HepG2 (cell line): Measurements from ENCODE around the gene ANXA2. TPM values are rescaled to one million over a fixed set of nuclear protein-coding genes. Genes with fewer than 3 reads are reported as not detected.
A peak's percentile ranks its signal among the peaks of the same experiment; 100 is the strongest.

ENCODE experiments used
- ATAC-seq: fragments of 200-7000 bp; cut with Tn5 transposase; 3 replicates; pipeline ENCODE4 v1.9.1; 2020; ENCODE audit warnings: mild to moderate bottlenecking, moderate library complexity
- BruUV-seq: library from RNA; stranded (reverse); fragments of 400-500 nt; replicated peaks from 2 replicates; lab custom pipeline; 2021; lab: Mats Ljungman, UMichigan
- CTCF ChIA-PET: fragments of 300-600 bp; formaldehyde crosslinking; extraction: SDS; loops from one replicate; lab custom pipeline; 2021; ENCODE audit warnings: low total read pairs, inconsistent platforms, low intra/inter-chr PET ratio; lab: Yijun Ruan, JAX
- POLR2A ChIA-PET: fragments of 350-600 bp; sonication (Branson Sonifier 250); formaldehyde crosslinking; loops from one replicate; lab custom pipeline; 2020; ENCODE audit warnings: antibody characterized with exemption, inconsistent platforms; lab: Yijun Ruan, JAX
- DNase-seq: peaks from one replicate; pipeline ENCODE4 v3.0.0-alpha.2; 2015; ENCODE audit warnings: low spot score
- FAIRE-seq: peaks from 3 replicates; lab custom pipeline; 2011; peaks lifted over from hg19 to GRCh38; lab: Jason Lieb, UNC
- H2AFZ ChIP-seq: one replicate; pipeline ENCODE4 v1.6.1; 2011; ENCODE audit warnings: low read length, inconsistent platforms
- H3K27ac ChIP-seq: fragments of 300-600 bp; 3 replicates; pipeline ENCODE4 v1.8.0; 2011; ENCODE audit warnings: mixed run types, mild to moderate bottlenecking, mixed read lengths, low read length, inconsistent platforms; ENCODE audit not compliant: insufficient read depth; ENCODE audit errors: extremely low read length
- H3K27me3 ChIP-seq, 2 experiments: fragments of 200-600 bp in 1 of 2; 2 replicates in 1 of 2; 3 replicates in 1 of 2; pipeline versions ENCODE4 v1.6.0 to v1.8.0; 2011; ENCODE audit warnings: low read length in 2 of 2, mild to moderate bottlenecking in 2 of 2, moderate library complexity in 2 of 2, inconsistent platforms in 1 of 2; ENCODE audit not compliant: insufficient read depth in 2 of 2, control insufficient read depth in 1 of 2
- H3K36me3 ChIP-seq, 2 experiments: fragments of 200-600 bp in 1 of 2; replicated peaks in 1 of 2; 2 replicates in 1 of 2; 3 replicates in 1 of 2; pipeline versions ENCODE4 v1.5.1 to v1.8.0; 2011; ENCODE audit warnings: low read length in 2 of 2, inconsistent platforms in 1 of 2; ENCODE audit not compliant: insufficient read depth in 2 of 2, control insufficient read depth in 1 of 2
- H3K4me1 ChIP-seq: 2 replicates; pipeline ENCODE4 v1.5.1; 2012; ENCODE audit warnings: low read length, inconsistent platforms; ENCODE audit not compliant: insufficient read depth
- H3K4me2 ChIP-seq: 2 replicates; pipeline ENCODE4 v1.6.0; 2011; ENCODE audit warnings: low read depth, low read length, inconsistent platforms
- H3K4me3 ChIP-seq, 3 experiments: fragments of 200-600 bp in 1 of 3; sonication (generic), shearing (Covaris generic) in 1 of 3; replicated peaks in 1 of 3; 2 replicates each; pipeline ENCODE4 v1.5.1; 2011 to 2016; ENCODE audit warnings: low read length in 3 of 3, inconsistent platforms in 2 of 3, low read depth in 2 of 3, mild to moderate bottlenecking in 2 of 3, control low read depth in 1 of 3, mixed read lengths in 1 of 3; ENCODE audit not compliant: insufficient read depth in 1 of 3
- H3K79me2 ChIP-seq: one replicate; pipeline ENCODE4 v1.6.1; 2011; ENCODE audit warnings: low read length, inconsistent platforms; ENCODE audit not compliant: insufficient read depth
- H3K9ac ChIP-seq: 2 replicates; pipeline ENCODE4 v1.6.0; 2011; ENCODE audit warnings: mild to moderate bottlenecking, low read depth, low read length, inconsistent platforms; ENCODE audit not compliant: insufficient read depth
- H3K9me3 ChIP-seq: 2 replicates; pipeline ENCODE4 v1.5.1; 2012; ENCODE audit warnings: mild to moderate bottlenecking, low read length
- H4K20me1 ChIP-seq: 2 replicates; pipeline ENCODE4 v1.6.0; 2011; ENCODE audit warnings: inconsistent platforms, mild to moderate bottlenecking, low read length, moderate library complexity; ENCODE audit not compliant: insufficient read depth
- MXI1 ChIP-seq: IDR thresholded peaks from 3 replicates; pipeline ENCODE4 v1.6.1; 2012; ENCODE audit warnings: low read depth, low read length, inconsistent platforms, borderline replicate concordance
- NFIB ChIP-seq: sonication (generic); formaldehyde crosslinking; IDR thresholded peaks from 2 replicates; pipeline ENCODE4 v1.9.0; 2021; ENCODE audit warnings: missing genetic modification reagents, mild to moderate bottlenecking, borderline replicate concordance
- SMC3 ChIP-seq: IDR thresholded peaks from 2 replicates; pipeline ENCODE4 v1.6.1; 2011; ENCODE audit warnings: low read length, improper control_type of control experiment
- SNAPC5 ChIP-seq: sonication (generic); formaldehyde crosslinking; IDR thresholded peaks from 2 replicates; pipeline ENCODE4 v1.8.1; 2023; ENCODE audit warnings: mild to moderate bottlenecking, missing genetic modification reagents, borderline replicate concordance
- STAG1 ChIP-seq: sonication (generic); formaldehyde crosslinking; IDR thresholded peaks from 2 replicates; pipeline ENCODE4 v1.4.0; 2020; ENCODE audit warnings: missing genetic modification reagents
- TBX3 ChIP-seq: fragments of 450-650 bp; IDR thresholded peaks from 2 replicates; pipeline ENCODE4 v1.6.1; 2017; ENCODE audit warnings: antibody characterized with exemption, mild to moderate bottlenecking, inconsistent platforms, borderline replicate concordance
- ZNF609 ChIP-seq: sonication (generic); formaldehyde crosslinking; IDR thresholded peaks from 2 replicates; pipeline ENCODE4 v1.4.0; 2020; ENCODE audit warnings: mild to moderate bottlenecking, missing genetic modification reagents, borderline replicate concordance
- WGBS: methylation state at CpG from one replicate; pipeline ENCODE4 v1.1.6; 2017; ENCODE audit warnings: low lambda C conversion rate; 5-methylcytosine and 5-hydroxymethylcytosine counted together
- in situ Hi-C: cut with HindIII; loops from 2 replicates; pipeline ENCODE4 v1.10.0; 2017; ENCODE audit warnings: low pct_unique_long_range_greater_than_20kb; ENCODE audit not compliant: extremely low pct_ligation_motif_present
- intact Hi-C: fragments of 100-400 bp; cut with micrococcal nuclease; formaldehyde crosslinking; loops from one replicate; pipeline ENCODE4 v1.10.0; 2022; ENCODE audit not compliant: unreplicated experiment
- polyA plus RNA-seq, 8 experiments: library from polyadenylated mRNA; depleted of rRNA in 3 of 8; stranded (reverse) in 7 of 8; unstranded in 1 of 8; fragments of >200 nt; fragmentation: Illumina TruSeq in 4 of 8; extraction: Trizol in 4 of 8; gene quantifications; 2 replicates each; pipeline versions ENCODE4 v1.2.1 to v1.2.3, GENCODE V29; 2011 to 2016; ENCODE audit warnings: low read depth in 4 of 8, missing spikeins in 1 of 8, mixed read lengths in 1 of 8; ENCODE audit not compliant: insufficient read depth in 1 of 8
- total RNA-seq, 5 experiments: library from RNA; depleted of rRNA; stranded (reverse); fragments of >200 nt; fragmentation: Illumina TruSeq; extraction: Trizol; gene quantifications; 2 replicates each; pipeline ENCODE4 v1.2.3, GENCODE V29; 2016; ENCODE audit warnings: low read depth in 1 of 5
- TF ChIP-seq, protein P1 (sequence below): sonication (generic); formaldehyde crosslinking; IDR thresholded peaks from 2 replicates; pipeline ENCODE4 v1.4.0; 2020; ENCODE audit warnings: missing genetic modification reagents, mild to moderate bottlenecking, borderline replicate concordance
- TF ChIP-seq, protein P2 (sequence below): sonication (generic); formaldehyde crosslinking; IDR thresholded peaks from 2 replicates; pipeline ENCODE4 v1.5.0; 2020; ENCODE audit warnings: mild to moderate bottlenecking, missing genetic modification reagents, moderate library complexity
- TF ChIP-seq, protein P3 (sequence below): IDR thresholded peaks from 2 replicates; pipeline ENCODE4 v1.6.1; 2016; ENCODE audit warnings: mild to moderate bottlenecking

Gene ANXA2
- total and polyA plus RNA-seq, 2 of the 13 experiments (the other 11 are each of a cell fraction or from before 2014, with no cell fraction given): 196 to 613 TPM

DNA sequence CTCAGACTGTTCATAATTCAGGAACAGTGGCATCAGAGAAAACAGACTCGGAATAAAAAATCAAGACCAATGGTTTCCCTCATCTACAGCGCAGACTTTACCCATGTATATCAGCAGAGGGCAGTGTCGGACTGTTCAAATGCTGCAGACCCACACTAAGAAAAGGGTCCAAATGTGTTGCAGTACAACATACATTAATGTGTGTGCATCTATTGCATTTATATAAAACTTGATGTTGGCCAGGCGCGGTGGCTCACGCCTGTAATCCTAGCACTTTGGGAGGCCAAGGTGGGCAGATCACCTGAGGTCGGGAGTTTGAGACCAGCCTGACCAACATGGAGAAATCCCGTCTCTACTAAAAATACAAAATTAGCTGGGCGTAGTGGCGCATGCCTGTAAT, 38.0 kb downstream of the ANXA2 start (continued):
- TF ChIP-seq, protein P1, sequence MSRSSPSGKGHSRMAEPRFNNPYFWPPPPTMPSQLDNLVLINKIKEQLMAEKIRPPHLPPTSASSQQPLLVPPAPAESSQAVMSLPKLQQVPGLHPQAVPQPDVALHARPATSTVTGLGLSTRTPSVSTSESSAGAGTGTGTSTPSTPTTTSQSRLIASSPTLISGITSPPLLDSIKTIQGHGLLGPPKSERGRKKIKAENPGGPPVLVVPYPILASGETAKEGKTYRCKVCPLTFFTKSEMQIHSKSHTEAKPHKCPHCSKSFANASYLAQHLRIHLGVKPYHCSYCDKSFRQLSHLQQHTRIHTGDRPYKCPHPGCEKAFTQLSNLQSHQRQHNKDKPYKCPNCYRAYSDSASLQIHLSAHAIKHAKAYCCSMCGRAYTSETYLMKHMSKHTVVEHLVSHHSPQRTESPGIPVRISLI: 0 out of 2 replicates have a peak, but pooled peaks have one; percentile 12
- peak; percentile 91 for TF ChIP-seq SMC3
- peak; percentile 92 for TF ChIP-seq STAG1 (CRISPR knock-in tag)
- TF ChIP-seq, protein P2, sequence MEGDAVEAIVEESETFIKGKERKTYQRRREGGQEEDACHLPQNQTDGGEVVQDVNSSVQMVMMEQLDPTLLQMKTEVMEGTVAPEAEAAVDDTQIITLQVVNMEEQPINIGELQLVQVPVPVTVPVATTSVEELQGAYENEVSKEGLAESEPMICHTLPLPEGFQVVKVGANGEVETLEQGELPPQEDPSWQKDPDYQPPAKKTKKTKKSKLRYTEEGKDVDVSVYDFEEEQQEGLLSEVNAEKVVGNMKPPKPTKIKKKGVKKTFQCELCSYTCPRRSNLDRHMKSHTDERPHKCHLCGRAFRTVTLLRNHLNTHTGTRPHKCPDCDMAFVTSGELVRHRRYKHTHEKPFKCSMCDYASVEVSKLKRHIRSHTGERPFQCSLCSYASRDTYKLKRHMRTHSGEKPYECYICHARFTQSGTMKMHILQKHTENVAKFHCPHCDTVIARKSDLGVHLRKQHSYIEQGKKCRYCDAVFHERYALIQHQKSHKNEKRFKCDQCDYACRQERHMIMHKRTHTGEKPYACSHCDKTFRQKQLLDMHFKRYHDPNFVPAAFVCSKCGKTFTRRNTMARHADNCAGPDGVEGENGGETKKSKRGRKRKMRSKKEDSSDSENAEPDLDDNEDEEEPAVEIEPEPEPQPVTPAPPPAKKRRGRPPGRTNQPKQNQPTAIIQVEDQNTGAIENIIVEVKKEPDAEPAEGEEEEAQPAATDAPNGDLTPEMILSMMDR (CRISPR knock-in tag): peak; percentile 86

GRCh38 chr15:60358935-60359682, 38.7 kb downstream of the ANXA2 start:
- TF ChIP-seq MXI1: no peak
- TF ChIP-seq ZNF609 (CRISPR knock-in tag): no peak
- no peak for TF ChIP-seq TBX3
- no peak for TF ChIP-seq SNAPC5
- TF ChIP-seq, protein P3, sequence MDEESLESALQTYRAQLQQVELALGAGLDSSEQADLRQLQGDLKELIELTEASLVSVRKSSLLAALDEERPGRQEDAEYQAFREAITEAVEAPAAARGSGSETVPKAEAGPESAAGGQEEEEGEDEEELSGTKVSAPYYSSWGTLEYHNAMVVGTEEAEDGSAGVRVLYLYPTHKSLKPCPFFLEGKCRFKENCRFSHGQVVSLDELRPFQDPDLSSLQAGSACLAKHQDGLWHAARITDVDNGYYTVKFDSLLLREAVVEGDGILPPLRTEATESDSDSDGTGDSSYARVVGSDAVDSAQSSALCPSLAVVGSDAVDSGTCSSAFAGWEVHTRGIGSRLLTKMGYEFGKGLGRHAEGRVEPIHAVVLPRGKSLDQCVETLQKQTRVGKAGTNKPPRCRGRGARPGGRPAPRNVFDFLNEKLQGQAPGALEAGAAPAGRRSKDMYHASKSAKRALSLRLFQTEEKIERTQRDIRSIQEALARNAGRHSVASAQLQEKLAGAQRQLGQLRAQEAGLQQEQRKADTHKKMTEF (CRISPR knock-in tag): no peak
- no peak for TF ChIP-seq NFIB (CRISPR knock-in tag)
- FAIRE-seq: no peak
- Histone ChIP-seq H3K4me1 (no peaks in the 10 kb centered on the region), H2AFZ (no peak overlapping the region), H3K4me3 (no peak overlapping the region), H4K20me1 (no peaks in the 10 kb centered on the region; the same call in 1 of the 2 replicates), H3K9ac (no peak overlapping the region), H3K36me3 (peaks cover 33 to 91% of the 10 kb centered on the region in 2 experiments), H3K79me2 (no peaks in the 10 kb centered on the region), H3K4me2 (no peak overlapping the region), H3K27ac (no peak overlapping the region), H3K9me3 (no peaks in the 10 kb centered on the region), H3K27me3 (no peaks in the 10 kb centered on the region)
- DNase-seq: no peak
- intact Hi-C loops (loop anchor here (1.0 to 5.0 kb wide), 4 partner anchors 34 to 161 kb away; no protein-coding TSS in a partner anchor), in situ Hi-C loops (no loop called here)
- 96% methylated on average over 10 of the region's 10 CpGs for WGBS
- no TSS peak for BruUV-seq
- POLR2A ChIA-PET: no interaction called here
- CTCF ChIA-PET: interaction anchor here (0.8 to 2.5 kb wide), 4 partner anchors 82 to 162 kb away, joined by 3 to 34 read pairs (median 6); no protein-coding TSS in a partner anchor
- no peak for ATAC-seq
